D721Med (cell line): ENCODE data around the gene NEK11.

ENCODE experiments used
- DNase-seq: peaks from one replicate; pipeline ENCODE4 v3.0.0; 2011; ENCODE audit warnings: low spot score; ENCODE audit not compliant: insufficient read length
- FAIRE-seq: peaks from 2 replicates; lab custom pipeline; 2011; peaks lifted over from hg19 to GRCh38; lab: Jason Lieb, UNC
- CTCF ChIP-seq: IDR thresholded peaks from 2 replicates; pipeline ENCODE4 v1.5.1; 2012; ENCODE audit warnings: mild to moderate bottlenecking, control low read depth; ENCODE audit not compliant: insufficient read depth; ENCODE audit errors: missing control alignments

NEK11 gene

GRCh38 chr3:131232711-131233267 lies 206.1 kb downstream of the NEK11 start:
- DNase-seq (no peak), FAIRE-seq (no peak)
- no peak for TF ChIP-seq CTCF

GRCh38 chr3:131233900-131234668 lies 207.4 kb downstream of the NEK11 start:
- no peak for FAIRE-seq
- no peak for TF ChIP-seq CTCF
- no peak for DNase-seq

- no peak for TF ChIP-seq CTCF
- FAIRE-seq (no peak), DNase-seq (no peak)
Observed at GRCh38 chr3:131236421-131236820, 209.7 kb downstream of the NEK11 start.

GRCh38 chr3:131238496-131238895 lies 211.8 kb downstream of the NEK11 start:
- no peak for DNase-seq
- FAIRE-seq: no peak

GRCh38 chr3:131239267-131239666 lies 212.6 kb downstream of the NEK11 start:
- TF ChIP-seq CTCF: no peak
- no peak for FAIRE-seq
- DNase-seq: no peak

More at GRCh38 chr3:131238496-131238895, 211.8 kb downstream of the NEK11 start:
- TF ChIP-seq CTCF: no peak

GRCh38 chr3:131242201-131242600 lies 215.5 kb downstream of the NEK11 start:
- FAIRE-seq: no peak
- TF ChIP-seq CTCF: no peak
- DNase-seq: no peak

GRCh38 chr3:131250466-131250865 lies 223.8 kb downstream of the NEK11 start:
- TF ChIP-seq CTCF: no peak
- DNase-seq: no peak
- FAIRE-seq: no peak
